GM18517 (cell line): Measurements from ENCODE around the gene SPDEF.

ENCODE experiments used
- ATAC-seq: cut with Tn5 transposase; IDR thresholded peaks from one replicate; pipeline ENCODE4 v1.9.1; 2021; ENCODE audit warnings: mild to moderate bottlenecking, moderate library complexity; ENCODE audit not compliant: unreplicated experiment

The SPDEF gene

GRCh38 chr6:34547701-34548644 lies 8.2 kb downstream of the SPDEF start:
- ATAC-seq = no peak

- no peak for ATAC-seq
These were observed 9.4 kb downstream of the SPDEF start for GRCh38 chr6:34546551-34547321.

DNA sequence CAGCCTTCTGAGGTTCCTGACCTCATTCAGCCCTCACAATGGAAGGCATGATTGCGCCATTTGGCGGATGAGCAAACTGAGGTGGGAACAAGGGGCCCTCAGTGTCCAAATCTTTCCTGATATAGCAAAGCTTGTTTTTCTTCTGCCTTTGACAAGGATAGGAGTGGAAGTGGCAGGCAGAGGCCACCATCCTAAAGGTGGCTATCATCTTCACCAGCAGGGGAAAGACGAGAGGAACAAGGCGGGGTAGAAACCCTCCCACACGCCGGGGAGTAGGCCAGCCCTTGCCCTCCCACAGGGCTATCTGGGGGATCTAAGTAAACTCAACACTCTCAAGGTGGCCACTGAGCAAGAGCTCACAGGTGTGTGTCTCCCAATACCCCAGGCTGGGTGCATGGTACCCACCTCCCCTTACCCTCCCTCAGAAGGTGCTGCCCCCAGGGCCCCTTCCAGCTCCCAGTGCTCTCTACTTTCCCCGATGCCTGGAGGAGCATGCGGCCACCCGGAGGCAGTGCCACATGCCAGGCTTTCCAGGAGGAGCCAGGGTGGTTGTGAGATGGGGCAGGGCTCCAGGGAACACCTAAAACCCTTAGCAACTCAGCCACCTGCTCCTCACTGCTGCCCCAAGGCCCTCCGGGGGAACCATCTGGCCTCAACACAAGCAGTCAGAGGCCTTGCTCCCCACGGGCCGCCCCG lies 11.2 kb downstream of the SPDEF start:
- ATAC-seq = no peak

DNA sequence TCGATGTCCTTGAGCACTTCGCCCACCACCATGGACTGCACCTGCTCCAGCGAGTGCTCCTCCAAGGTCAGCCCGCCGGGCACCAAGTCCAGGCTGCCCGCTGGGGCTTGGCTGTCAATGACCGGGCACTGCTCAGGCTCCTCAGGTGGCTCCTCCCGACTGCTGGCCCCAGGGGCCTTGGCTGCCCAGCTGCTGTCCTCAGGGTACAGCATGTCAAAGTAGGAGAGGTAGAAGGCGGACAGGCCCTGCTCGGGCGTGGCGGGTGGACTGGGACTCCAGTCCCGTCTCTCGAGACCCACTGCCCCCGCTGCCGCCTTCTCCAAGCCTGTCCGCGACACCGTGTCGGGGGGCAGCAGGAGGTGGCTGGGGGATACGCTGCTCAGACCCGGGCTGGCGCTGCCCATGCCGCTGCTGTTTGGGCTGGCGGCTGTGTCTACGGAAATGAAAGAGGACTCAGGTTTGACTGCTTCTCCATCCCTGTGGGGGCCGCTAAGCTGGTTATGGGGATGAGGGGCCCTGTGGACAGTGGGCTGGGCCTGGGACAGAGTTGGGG lies 12.0 kb downstream of the SPDEF start:
- ATAC-seq = no peak

GRCh38 chr6:34543421-34543820 lies 12.7 kb downstream of the SPDEF start:
- no peak for ATAC-seq

GRCh38 chr6:34540841-34541240 lies 15.3 kb downstream of the SPDEF start:
- ATAC-seq = no peak

DNA sequence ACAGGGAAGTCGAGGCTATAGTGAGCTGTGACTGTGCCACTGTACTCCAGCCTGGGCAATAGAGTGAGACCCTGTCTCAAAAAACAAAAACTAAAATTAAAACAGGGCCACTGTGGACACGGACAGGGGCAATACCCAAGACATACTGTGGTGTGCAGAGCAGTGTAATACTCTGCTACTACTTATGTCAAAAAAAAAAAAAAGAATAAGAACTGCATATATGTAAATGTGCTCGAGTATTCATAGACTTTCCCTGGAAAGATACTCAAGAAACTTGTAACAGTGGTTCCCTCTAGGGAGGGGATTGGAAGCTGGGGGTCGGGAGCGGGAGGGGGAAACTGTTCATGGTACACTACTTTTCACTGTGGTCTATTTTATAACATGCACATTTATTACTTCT lies 15.9 kb downstream of the SPDEF start:
- ATAC-seq = no peak

- no peak for ATAC-seq
These were observed 16.9 kb downstream of the SPDEF start for GRCh38 chr6:34539181-34539580.

- ATAC-seq = no peak
These were observed 17.5 kb downstream of the SPDEF start for GRCh38 chr6:34538581-34538980.

- ATAC-seq = no peak
These were observed 18.1 kb downstream of the SPDEF start for GRCh38 chr6:34537922-34538550.

DNA sequence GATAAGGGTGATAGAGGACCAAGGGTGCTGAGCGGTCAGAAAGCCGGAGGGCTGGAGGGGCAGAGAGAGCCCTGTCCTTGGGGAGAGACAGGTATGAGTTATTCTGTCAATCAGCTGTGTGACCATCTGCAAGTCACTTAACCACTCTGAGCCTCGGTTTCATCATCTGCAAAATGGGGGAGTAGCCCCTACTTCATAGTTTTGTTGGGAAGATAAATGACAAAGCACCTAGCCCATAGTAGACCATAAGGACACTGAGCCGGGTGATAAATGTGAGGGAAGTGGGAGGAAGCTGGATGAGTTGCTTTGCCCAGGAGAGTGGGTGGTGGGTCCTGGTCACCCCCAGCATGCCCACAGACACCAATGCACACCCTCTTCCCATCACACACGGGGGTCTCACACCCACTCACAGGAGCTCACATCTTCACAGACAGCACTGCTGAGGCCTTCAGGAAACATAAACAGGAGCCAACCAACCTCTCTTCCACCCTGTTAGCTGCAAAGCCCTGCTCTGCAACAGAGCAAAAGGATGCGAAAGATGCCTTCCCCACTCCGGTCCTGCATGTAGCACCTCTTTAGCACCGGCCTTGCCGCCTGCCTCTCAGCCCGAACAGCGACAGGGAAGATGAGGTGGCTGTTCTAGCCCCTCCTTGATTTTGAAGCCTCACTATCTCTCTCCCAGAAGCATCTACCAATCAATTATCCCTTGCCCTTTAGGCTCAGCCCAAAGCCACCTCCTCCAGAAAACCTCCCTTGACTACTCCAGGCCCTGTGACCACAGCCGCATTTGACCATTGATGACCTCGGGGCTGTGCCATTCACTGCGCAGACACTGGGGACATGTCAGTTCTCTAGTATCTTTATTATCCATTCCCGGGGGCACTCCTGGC lies 18.9 kb downstream of the SPDEF start:
- ATAC-seq = no peak

DNA sequence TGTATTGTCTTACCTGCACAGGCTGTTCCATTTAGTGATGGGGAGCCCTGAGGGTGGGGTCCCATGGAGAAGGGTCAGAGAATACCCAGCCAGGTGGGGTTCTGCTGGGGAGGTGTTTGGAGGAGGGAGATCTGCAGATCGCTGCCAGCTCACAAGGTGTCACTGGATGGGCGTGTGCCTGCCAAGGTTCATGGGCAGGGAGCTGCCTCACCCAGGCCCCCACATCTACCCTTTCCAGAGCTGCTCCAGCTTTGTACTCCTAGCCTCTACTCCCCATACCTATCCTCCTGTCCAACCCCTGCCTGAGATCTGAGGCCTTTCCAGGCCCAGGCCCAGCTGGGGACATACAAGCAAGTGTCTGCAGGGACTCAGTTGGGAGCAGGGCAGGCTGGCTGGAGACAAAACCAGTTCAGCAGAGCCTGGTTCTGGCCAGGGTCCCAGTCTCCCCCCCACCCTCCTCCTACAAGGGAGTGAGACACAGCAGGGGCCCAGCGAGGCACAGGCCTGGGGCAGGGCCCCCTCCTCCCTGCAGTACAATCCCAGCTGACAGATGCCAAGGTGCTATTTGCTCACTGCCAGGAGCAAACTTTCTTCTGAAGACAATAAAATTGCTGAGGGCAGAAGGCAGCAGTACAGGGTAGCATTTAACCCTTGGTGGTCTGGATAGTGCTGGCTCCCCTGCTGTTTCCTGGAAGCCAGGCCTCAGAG lies 19.7 kb downstream of the SPDEF start:
- no peak for ATAC-seq

DNA sequence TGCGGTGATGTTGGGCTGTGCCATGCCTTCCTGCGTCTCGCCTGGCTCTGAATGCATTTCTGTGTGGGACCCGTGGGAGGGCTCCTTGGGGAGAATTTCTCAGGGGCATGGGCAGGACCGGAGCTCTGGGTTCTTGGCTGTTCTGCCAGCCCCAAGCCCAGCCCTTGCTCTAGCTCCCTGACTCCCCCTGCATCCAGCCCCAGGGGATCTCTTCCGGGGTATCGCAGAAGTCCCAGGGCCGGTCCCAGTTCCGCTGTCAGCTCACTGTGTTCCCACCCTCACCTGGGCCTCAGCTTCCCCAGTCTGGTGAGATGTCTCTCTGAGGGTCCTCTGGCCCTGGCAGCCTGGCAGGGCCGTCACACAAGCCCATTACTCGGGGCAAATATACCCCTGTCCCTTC lies 20.5 kb downstream of the SPDEF start:
- ATAC-seq = no peak

DNA sequence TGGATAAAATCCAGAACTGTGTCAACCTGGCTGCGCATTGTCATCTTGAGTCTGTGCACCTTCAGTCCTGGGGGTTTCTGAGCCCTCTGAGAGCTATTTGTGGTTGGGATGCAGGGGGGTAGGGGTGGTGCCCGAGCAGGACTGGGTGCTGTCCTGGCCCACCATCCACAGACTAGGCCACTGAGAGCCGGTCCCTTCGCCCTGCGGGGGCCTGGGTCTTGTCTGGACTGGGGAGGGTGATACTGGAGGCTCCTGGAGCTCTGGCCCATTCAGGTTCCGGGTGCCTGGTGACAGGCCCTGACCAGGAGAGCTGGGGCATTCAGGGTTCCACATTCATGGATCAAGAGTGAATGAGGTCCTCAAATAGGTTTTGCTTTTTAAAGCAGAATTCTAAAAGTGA lies 20.9 kb downstream of the SPDEF start:
- no peak for ATAC-seq

DNA sequence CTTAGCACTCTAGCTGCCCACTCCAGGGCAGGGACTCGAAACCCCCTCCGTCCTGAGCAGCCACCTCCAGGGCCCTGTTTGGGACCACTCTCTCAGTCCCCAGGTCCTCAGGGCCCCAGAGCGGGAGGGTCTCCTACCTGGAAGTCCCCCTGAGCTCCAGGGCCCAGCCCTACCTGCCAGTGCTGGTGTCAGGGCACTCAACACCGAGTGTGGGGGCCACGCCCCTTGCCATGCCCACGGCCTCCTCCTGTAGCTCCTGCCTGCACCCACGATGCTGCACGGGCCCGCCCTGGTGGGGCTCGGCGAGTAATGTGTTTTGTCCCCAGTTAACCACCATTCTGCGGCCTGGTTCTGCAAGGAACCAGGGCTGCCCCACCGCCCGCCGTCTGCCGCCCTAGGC lies 21.5 kb downstream of the SPDEF start:
- ATAC-seq = no peak

DNA sequence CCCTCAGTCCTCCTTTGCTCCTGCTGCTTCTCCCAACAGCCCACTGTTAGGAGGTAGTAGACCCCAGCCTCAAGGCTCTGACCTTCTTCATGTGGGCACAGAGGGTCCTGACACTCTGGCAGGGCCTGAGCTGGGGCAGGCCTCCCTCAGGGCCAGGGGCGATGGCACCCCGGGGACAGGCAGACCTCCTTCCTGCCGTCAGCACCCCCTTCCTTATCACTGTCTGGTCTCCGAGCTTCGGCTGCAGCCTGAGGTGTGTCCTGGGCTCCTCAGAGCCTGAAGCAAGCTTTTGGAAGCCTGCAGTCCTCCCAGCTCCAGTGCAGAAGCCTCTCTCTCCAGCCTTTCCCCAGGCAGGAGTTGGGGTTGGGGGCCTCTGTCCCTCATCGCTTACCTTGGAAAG lies 22.0 kb downstream of the SPDEF start:
- no peak for ATAC-seq

GRCh38 chr6:34532230-34532629 lies 23.9 kb downstream of the SPDEF start:
- no peak for ATAC-seq

DNA sequence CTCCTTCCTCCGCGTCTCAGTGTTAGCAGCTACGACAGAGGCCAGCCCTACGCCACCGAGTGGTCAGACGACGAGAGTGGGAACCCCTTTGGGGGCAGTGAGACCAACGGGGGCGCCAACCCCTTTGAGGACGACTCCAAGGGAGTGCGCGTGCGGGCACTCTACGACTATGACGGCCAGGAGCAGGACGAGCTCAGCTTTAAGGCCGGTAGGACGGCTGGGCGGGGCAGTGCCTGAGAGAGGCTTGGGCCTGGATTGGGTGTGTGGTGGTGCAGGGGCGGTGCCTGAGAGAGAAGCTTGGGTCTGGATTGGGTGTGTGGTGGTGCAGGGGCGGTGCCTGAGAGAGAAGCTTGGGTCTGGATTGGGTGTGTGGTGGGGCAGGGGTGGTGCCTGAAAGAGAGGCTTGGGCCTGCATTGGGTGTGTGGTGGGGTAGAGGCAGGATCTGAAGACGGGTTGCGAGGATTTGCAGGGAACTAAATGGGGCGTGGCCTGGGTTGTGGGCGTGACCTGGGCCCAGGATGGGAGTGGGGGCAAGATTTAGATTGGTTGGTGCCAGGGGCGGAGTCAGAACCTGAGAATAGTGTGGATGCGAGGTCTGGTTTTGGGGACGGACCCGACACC lies 24.4 kb downstream of the SPDEF start:
- no peak for ATAC-seq
